HG02642 (cell line): ENCODE results near the gene HHATL.

ENCODE experiments used
- ATAC-seq: cut with Tn5 transposase; IDR thresholded peaks from one replicate; pipeline ENCODE4 v1.9.1; 2021; ENCODE audit warnings: mild to moderate bottlenecking; ENCODE audit not compliant: unreplicated experiment, poor library complexity

The HHATL gene

DNA sequence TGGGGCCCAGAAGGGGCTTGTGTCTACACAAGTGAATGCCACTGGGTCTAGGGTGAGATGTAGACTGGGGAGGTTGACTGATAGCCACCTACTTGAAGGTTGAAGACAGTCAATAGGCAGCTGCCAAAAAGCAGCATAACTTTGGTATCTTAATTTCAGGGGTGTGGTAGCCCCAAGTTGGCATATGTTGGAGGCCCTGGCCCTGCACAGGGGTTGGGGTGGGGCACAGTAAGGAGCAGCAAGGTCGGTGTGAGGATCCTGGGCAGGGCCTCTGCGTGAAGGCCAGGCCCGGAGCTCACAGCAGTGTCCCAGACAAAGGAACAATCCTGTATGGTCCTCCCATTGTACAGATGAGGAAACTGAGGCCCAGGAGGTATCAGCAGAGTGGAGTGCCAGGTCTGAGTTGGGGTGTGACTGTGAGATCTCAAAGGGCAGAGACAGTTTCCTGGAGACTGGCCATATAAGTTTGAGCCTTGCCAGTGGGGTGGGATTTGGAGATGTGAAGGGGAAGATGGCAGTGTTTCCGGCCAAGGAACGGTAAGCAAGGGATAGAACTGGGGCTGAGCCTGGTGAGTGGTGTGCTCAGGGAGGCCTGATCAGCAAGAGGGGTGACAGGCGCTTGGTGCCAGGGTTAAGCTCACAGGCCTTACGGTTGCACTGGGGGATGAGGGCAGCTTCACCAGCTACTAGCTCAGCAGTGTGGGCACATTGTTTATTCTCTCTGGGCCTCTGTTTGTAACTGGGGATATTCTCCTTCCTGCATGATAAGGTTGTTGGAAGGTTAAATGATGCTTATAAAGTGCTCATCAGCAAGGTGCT, 15.6 kb downstream of the HHATL start:
- ATAC-seq: no peak

DNA sequence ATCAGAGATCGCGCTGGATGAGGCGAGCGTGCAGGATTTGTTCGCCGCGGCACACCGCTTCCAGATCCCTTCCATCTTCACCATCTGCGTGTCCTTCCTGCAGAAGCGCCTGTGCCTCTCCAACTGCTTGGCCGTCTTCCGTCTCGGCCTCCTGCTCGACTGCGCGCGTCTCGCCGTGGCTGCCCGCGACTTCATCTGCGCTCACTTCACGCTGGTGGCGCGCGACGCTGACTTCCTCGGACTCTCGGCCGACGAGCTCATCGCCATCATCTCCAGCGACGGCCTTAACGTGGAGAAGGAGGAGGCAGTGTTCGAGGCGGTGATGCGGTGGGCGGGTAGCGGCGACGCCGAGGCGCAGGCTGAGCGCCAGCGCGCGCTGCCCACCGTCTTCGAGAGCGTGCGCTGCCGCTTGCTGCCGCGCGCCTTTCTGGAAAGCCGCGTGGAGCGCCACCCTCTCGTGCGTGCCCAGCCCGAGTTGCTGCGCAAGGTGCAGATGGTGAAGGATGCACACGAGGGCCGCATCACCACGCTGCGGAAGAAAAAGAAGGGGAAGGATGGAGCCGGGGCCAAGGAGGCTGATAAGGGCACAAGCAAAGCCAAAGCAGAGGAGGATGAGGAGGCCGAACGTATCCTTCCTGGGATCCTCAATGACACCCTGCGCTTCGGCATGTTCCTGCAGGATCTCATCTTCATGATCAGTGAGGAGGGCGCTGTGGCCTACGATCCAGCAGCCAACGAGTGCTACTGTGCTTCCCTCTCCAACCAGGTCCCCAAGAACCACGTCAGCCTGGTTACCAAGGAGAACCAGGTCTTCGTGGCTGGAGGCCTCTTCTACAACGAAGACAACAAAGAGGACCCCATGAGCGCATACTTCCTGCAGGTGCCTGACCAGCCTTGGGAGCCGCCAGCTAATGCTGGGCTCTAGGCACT, 16.4 kb downstream of the HHATL start:
- no peak for ATAC-seq

DNA sequence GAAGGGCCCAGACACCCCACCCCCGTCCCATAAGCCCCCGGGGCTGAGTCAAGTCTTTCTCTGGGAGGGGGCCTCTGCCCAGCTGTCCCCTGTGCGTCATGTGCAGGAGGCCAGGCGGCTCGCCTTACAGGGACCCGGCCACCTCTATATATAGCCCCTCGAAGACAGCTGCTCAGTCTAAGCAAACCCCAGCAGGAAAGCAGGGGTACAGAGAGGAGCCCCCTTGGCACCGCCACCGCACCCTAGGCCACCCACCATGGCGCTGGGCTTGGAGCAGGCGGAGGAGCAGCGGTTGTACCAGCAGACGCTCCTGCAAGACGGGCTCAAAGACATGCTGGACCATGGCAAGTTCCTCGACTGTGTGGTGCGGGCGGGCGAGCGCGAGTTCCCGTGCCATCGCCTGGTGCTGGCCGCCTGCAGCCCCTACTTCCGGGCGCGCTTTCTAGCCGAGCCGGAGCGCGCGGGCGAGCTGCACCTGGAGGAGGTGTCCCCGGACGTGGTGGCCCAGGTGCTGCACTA, 17.2 kb downstream of the HHATL start, which contains the start of gene KLHL40:
Gene KLHL40, plus strand, starts transcription at position 175 of the 519 bp plus-strand sequence. Its CDS starts 82 bp downstream, at position 257.
- no peak for ATAC-seq

DNA sequence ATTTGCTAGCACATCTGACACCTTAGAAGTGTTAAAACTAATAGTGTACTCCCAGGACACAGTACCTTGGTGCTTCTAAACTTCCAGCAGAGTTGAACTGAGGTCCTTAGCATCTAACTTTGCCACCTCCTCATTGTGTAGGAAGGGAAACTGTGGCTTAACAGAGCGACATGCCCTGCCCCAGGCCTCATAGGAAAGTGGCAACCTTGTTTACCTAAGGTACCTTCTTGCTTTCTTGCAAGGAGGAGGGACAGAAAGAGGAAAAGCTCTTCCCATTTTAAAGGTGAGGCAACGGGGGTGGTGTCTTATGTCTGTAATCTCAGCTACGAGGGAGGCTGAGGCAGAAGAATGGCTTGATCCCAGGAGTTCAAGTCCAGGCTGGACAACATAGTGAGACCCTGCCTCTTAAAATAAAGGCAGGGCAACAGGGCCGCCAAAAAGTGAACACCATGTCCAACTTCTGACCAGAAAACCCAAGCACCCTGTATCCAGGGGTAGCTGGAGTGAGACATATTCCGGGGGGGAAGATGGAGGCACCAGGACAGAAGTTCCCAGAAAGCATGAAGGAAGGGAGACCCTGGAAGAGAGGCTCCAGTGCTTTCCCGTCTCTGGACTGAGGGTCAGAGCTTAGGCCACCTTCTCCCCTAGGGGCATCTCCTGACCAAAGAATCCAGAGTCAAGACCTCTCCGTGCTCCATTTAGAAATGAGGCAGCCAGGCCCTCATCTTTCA, 17.8 kb downstream of the HHATL start:
- no peak for ATAC-seq

DNA sequence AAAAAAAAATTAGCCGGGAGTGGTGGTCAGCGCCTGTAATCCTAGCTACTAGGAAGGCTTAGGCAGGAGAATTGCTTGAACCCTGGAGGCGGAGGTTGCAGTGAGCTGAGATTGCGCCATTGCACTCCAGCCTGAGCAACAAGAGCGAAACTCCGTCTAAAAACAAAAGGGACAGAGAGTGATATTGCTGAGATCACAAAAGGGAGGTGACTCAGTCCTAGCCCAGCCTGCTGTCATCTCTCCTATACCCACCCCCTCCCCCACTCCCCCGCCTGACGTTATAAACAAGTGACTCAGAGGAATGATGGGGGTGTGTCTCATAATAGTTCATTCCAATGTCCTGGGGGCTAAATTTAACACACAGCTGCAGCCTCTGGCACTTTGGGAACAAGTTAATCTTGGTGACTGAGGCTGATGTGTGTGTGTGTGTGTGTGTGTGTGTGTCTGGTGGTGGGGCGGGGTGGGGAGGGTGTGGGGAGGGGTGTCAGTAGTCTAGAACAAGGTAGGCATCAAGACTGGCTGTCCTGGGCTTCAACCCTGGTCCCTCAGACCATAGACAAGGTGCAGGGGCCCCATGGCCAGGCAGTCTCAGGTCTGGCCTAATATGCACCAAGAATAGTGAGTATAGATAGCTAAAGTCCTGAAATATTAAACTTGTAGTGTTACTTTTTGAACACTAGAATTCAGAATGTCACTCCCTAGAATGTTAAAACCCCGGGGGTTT, 18.6 kb downstream of the HHATL start:
- ATAC-seq: no peak

DNA sequence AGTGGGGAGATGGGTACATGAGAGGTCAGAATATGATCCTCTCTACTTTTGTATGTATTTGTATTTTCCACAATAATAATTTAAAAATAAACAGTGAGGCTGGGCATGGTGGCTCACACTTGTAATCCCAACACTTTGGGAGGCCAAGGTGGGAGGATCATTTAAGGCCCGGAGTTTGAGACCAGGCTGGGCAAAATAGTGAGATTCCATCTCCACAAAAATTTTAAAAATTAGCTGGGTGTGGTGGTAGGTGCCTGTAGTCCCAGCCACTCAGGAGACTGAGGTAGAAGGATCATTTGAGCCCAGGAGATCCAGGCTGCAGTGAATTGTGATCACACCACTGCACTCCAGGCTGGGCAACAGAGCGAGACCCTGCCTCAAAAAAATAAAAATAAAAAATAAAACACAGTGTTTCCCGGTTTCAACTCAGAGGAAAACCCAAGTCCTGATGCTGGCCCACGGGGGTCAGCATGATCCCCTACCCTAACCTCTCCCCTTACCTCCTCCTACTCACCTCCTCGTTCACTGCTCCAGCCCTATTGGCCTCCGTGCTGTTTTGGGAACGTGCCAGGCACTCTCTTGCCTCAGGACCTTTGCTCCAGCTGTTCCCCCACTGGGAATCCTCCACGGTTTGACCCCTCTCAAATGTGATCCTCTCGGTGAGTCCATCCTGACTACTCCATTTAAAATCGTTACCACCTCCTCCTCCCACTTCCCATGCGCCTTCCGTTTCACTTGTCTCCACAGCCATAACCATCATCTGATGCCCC, 20.1 kb downstream of the HHATL start:
- ATAC-seq: no peak

DNA sequence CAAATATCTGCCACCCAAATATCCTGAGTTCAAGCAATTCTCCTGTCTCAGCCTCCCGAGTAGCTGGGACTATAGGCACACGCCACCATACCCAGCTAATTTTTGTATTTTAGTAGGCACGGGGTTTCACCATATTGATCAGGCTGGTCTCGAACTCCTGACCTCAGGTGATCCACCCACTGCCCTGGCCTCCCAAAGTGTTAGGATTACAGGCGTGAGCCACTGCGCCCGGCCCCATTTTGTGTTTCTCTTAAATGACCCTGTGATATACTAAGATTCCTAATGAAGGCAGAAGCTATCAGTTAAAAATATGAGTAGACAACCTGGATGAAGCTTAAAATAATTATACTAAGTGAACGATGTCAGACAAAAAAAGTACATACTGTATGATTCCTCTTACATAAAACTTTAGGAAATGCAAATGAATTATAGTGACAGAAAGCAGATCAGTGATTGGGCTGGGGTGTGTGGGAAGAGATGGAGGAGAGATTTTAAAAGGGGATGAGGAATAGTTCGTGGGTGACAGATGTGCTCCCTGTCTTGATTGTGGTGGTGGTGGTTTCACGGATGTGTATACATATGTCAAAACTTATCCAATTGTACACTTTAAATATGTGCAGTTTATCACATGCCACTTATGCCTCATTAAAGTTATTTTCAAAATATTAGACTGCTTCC, 21.1 kb downstream of the HHATL start:
- no peak for ATAC-seq

DNA sequence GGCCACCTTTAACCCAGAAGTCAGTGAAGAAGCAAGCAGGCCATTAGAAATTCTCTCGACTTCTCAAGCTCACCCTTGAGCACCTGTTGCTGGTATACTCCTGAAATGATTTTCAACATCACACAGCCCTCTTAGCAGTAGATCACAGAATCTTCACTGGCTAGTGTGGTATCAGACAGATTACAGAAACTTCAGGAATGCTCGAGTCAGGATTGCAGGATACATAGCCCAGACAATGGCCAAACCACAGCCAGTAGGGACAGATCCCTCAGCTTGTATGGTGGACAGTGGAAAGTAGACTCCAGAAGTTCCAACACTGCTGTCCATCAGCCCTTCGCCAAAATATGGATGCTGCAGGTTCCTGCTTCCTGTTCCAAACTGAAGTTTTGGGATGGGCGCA, 21.8 kb downstream of the HHATL start:
- ATAC-seq: no peak

DNA sequence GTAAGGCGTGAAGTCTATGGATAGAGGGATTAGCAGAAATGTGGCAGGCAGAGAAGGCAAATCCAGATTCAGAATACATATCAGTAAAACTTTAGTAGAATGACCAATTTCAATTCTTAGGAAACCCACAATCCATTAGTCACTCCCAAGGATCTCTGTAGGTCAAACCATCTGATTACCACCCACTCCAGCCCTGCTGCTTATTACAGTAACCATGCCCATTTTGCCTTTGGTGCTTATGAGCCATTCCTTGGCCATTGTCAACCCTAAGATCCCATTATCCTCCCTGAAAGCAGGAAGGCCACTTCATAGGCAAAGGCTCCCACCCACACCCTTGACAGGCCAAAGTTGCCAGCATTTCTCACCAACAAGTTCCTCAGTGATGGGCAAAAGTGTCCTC, 22.3 kb downstream of the HHATL start:
- no peak for ATAC-seq

DNA sequence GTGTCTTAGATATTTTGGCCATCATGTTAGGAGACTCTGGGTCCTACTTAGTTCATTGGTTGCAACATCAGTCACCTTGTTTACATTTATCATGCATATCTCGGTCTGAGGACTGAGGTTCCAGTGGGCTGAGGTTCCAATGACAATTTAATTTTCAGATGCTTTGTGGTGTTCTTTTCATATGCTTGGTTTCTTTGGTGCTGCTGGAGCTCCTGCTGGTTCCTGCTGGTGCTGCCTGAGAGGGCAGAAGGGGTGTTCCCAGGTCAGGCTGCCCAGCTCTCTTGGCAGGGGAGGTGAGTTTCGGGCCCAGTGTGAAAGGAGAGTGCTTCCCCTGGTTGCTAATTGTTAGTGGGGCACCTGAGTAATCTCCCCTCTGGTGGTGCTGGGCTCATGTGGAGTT, 24.2 kb downstream of the HHATL start:
- ATAC-seq: no peak

DNA sequence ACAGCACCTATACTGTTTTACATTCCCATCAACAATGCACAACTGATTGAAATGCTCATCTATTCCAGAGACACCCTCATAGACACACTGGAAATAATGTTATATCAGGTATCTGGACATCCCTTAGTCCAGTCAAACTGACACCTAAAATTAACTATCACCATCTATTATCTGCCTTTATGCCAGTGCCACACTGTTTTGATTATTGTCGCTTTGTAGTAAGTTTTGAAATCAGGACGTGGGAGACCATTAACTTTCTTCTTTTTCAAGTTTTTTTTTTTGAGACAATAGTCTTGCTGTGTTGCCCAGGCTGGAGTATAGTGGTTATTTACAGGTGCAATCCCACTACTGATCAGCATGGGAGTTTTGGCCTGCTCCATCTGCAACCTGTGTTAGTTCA, 26.7 kb downstream of the HHATL start:
- ATAC-seq: no peak

DNA sequence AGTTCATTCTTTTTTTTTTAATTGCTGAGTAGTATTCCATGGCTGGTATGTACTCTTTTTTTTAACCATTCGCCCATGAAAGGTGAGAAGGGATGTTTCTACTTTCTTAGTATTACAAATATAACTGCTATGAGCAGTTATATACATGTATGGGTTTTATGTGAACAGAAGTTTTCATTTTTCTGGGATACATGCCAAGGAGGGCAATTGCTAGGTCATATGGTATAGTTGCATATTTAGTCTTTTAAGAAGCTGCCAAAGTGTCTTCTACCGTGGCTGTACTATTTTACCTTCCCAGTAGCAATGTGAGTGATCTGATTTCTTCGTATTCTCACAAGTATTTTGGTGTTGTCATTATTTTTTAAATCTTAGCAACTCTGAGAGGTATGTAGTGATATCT, 28.5 kb downstream of the HHATL start:
- no peak for ATAC-seq

DNA sequence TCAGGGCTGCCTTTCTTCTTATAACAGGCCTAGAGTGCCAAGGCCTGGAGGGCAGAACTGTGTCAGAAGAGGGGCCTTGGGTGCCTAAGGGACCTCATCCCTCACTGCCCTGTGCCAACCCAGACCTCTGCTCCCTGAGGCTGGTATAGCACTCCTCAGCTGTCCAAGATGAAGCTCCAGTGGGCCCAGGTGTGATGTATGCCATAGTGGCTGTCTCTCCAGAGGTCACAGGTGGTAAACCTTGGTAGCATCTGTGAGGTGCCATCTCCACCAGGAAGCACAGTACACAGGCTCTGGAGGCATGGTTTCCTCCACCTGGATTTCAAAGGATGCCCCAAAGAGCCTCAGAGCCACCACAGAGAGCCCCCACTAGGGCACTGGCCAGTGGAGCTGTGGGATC, 29.5 kb downstream of the HHATL start:
- ATAC-seq: no peak

DNA sequence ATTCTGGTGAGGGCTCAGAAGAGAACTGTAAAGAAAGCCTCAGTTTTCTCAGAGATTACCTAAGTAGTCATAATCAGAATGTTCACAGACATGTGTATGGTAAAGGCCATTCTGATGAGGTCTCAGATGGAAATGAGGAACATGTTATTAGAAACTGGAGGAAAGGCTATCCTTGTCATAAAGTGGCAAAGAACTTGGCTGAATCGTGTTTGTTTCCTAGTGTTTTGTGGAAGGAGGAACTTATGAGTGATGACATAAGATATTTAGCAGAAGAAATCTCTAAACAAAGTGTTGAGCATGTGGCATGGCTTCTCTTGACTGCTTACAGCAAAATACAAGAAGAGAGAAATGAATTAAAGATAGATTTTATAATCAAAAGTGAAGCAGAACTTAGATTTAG, 30.1 kb downstream of the HHATL start:
- ATAC-seq: no peak

DNA sequence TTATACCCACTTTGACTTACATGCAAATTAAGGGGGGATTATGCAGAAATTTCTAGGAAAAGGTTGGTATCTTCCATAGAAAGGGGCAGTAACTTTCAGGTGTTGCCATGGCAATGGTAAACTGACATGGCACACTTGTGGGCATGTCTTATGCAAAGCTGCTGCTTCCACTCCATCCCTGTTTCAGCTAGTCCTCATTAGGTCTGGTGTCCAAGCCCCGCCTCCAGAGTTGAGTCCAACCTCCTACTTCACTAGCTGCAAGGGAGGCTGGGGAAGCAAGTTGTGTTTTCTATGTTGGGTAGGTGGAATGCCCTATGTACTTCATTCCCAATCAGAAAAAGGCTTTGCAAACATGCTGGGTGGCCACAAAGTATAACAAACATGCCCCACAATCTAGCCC, 31.9 kb downstream of the HHATL start:
- no peak for ATAC-seq

DNA sequence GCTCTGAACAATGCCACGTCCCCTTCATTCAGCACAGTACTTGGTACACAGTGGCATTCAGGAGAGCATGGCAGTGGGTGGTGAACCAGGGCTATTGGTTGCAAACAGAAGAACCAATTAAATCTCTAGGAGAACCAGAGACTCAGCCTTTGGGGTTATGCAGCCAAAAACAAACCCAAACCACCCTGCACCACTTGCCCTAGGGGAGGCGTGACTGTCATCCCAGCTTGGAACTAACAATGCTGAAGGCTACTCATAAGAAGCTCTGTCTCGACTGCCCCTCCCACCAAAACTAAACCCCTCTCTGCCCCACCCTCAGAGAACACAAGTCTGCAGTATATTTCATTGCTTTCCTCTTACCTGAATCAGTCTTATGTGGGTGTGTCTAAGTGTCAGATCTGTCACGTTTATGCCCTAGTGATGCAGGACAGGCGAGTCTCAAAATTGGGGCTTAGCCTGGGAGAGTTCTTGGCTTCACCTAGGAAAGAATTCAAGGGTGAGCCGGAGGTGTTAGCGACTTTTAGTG, 32.5 kb downstream of the HHATL start:
- ATAC-seq: no peak

DNA sequence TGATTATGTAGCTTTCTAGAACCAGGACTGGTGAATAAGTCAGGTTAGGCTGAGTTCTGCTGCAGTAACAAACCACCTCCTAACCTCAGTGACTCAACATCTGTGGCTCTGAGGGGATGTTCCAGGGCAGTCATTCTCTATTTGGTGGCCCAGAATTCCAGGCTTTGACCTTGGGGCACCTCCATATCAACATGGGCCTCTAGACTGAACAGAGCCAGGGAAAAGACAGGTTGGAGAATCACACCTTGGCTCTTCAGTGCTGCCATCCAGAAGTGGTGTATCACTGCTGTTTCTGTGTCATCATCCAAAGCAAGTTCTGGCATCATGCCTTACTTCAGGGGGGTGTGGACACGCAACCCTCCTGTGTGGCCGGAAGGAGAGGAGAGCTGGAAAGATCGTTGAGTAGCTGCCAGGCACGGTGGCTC, 33.8 kb downstream of the HHATL start:
- ATAC-seq: no peak

DNA sequence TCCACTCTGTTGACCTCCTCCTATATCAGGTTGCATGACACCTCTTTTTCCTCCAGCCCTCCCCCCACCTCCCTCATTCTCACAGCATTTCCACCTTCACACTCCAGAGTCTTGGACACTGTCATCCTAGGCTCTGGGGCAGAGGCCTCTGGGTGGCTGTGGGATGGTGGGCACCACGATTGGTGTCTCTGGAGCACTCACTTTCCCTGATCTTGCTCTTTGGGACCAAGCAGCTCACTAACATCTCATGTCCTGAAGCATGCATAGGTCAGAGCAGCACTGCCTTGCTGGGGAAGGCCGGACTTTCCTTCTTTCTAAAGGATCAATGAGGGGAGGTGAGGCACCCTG, 34.2 kb downstream of the HHATL start:
- no peak for ATAC-seq
